ENCODE results near the gene AP1G1. TPM values are rescaled to one million over a fixed set of nuclear protein-coding genes. Genes with fewer than 3 reads are reported as not detected.
A peak's percentile ranks its signal among the peaks of the same experiment; 100 is the strongest.
"Not testable (repeated sequence)": the region's sequence is repeated elsewhere in the genome, so short reads cannot be mapped to it uniquely, and the experiment has no call there.

Gene AP1G1
- total and polyA plus RNA-seq, 2 experiments from 2014 or later = 25.8 to 51.8 TPM

- H3K9me3 ChIP-seq (ENCODE audit: low read depth) = no peaks in the 10 kb centered on the region
- no peak overlapping the region for H3K4me2 ChIP-seq (ENCODE audit: unreplicated experiment)
- 70 to 77% methylated on average over 3 of the region's 3 CpGs for WGBS, 2 experiments (ENCODE audit: low coverage in 1 of 2, low lambda C conversion rate in 2 of 2, missing lambda C conversion rate in 2 of 2)
- in situ Hi-C loops (cut with MboI) = no loop called here
- H3K27ac ChIP-seq = no peak overlapping the region
- no peak for DNase-seq
- H3K27me3 ChIP-seq (replicated peaks; ENCODE audit: insufficient read depth) = no peaks in the 10 kb centered on the region
- H3K4me3 ChIP-seq = no peak overlapping the region
- no peak for TF ChIP-seq EZH2phosphoT487 (IDR thresholded peaks at IDR 0.05; ENCODE audit: insufficient read depth, low read depth)
- TF ChIP-seq EZH2 (IDR thresholded peaks at IDR 0.05; ENCODE audit: insufficient read depth, poor library complexity, severe bottlenecking) = no peak
- no peak overlapping the region for H3K9ac ChIP-seq
- peaks cover 4% of the 10 kb centered on the region for H3K79me2 ChIP-seq (ENCODE audit: insufficient read depth)
- no peaks in the 10 kb centered on the region for H3K9me2 ChIP-seq (ENCODE audit: insufficient read depth)
- peaks cover 29% of the 10 kb centered on the region for H3K36me3 ChIP-seq (ENCODE audit: low read depth)
- H3K4me1 ChIP-seq (ENCODE audit: insufficient read depth) = no peaks in the 10 kb centered on the region
- H2AFZ ChIP-seq = no peak overlapping the region
- peaks cover 10% of the 10 kb centered on the region; the same call in 1 of the 2 replicates for H3F3A ChIP-seq (ENCODE audit: insufficient read depth)
- no peaks in the 10 kb centered on the region for H4K20me1 ChIP-seq (ENCODE audit: insufficient read depth)
Observed at GRCh38 chr16:71687861-71688260, 120.8 kb downstream of the AP1G1 start.

- H2AFZ ChIP-seq; H3K9ac ChIP-seq; H3K79me2 ChIP-seq (ENCODE audit: insufficient read depth); H3K4me2 ChIP-seq (ENCODE audit: unreplicated experiment); H4K20me1 ChIP-seq (ENCODE audit: insufficient read depth); DNase-seq; H3K27me3 ChIP-seq (replicated peaks; ENCODE audit: insufficient read depth); H3K27ac ChIP-seq; H3K9me3 ChIP-seq (ENCODE audit: low read depth); H3K9me2 ChIP-seq (ENCODE audit: insufficient read depth); H3K4me3 ChIP-seq; in situ Hi-C loops (cut with MboI); H3K4me1 ChIP-seq (ENCODE audit: insufficient read depth): not testable (repeated sequence)
- WGBS, 2 experiments (ENCODE audit: low coverage in 1 of 2, low lambda C conversion rate in 2 of 2, missing lambda C conversion rate in 2 of 2) = 97 to 98% methylated on average over 12 of the region's 12 CpGs
- H3K36me3 ChIP-seq (ENCODE audit: low read depth) = peaks cover 39% of the 10 kb centered on the region
- peaks cover 10% of the 10 kb centered on the region; the same call in 1 of the 2 replicates for H3F3A ChIP-seq (ENCODE audit: insufficient read depth)
Observed at GRCh38 chr16:71684280-71684679, 124.4 kb downstream of the AP1G1 start.

DNA sequence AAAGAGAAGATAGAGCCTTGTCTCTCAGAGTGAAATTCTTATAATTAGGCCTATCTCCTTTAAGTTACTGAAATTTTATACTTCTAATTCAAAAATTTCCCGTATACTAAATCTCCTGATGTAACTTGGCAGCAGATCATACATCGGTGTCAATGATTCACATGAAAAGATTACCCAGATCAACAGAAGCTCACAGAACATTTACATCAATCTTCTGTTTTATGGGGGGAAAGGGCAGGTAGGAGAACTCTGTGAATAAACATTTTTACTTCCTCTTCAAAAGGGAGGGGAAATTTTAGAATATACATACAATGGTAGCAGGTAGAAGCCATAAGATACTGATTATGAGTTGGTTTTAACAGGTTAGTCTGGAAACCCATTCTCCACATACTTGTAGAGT, 127.3 kb downstream of the AP1G1 start:
- Histone ChIP-seq H3K9me2 (ENCODE audit: insufficient read depth) (no peaks in the 10 kb centered on the region), H3K4me2 (ENCODE audit: unreplicated experiment) (no peak overlapping the region), H3K27me3 (replicated peaks; ENCODE audit: insufficient read depth) (no peaks in the 10 kb centered on the region), H3K9me3 (ENCODE audit: low read depth) (no peaks in the 10 kb centered on the region), H3K9ac (no peak overlapping the region), H2AFZ (no peak overlapping the region), H3K4me3 (no peak overlapping the region), H3F3A (ENCODE audit: insufficient read depth) (peaks cover under 1% of the 10 kb centered on the region; the same call in 1 of the 2 replicates), H4K20me1 (ENCODE audit: insufficient read depth) (no peaks in the 10 kb centered on the region), H3K36me3 (ENCODE audit: low read depth) (peaks cover 48% of the 10 kb centered on the region), H3K79me2 (ENCODE audit: insufficient read depth) (no peaks in the 10 kb centered on the region), H3K4me1 (ENCODE audit: insufficient read depth) (no peaks in the 10 kb centered on the region), H3K27ac (no peak overlapping the region)
- in situ Hi-C loops (cut with MboI) = no loop called here
- TF ChIP-seq EZH2phosphoT487 (IDR thresholded peaks at IDR 0.05; ENCODE audit: insufficient read depth, low read depth) (no peak), EZH2 (IDR thresholded peaks at IDR 0.05; ENCODE audit: insufficient read depth, poor library complexity, severe bottlenecking) (no peak)
- 94 to 98% methylated on average over 2 of the region's 2 CpGs for WGBS, 2 experiments (ENCODE audit: low coverage in 1 of 2, low lambda C conversion rate in 2 of 2, missing lambda C conversion rate in 2 of 2)
- no peak for DNase-seq

Small RNAs within 50 kb of the gene (small RNA-seq; reads per million reads assigned to genes)
- gene AC010653.3 (ENCODE audit: low read depth, low replicate concordance) (not detected), gene SNORA70D (ENCODE audit: low read depth, low replicate concordance) (not detected), gene SNORD71 (ENCODE audit: low read depth, low replicate concordance) (432 reads per million, percentile 98 among the genes with 10 or more reads in this experiment)

Other genes starting within 250 kb of the AP1G1 start
- gene TAT, start 231.7 kb downstream of the AP1G1 start, total RNA-seq (2014; rRNA removed; shearing (Covaris generic)) = not detected in 2 replicates
- gene TAT, start 231.7 kb downstream of the AP1G1 start, polyA plus RNA-seq (2016; fragmentation: Nextera tagmentation; extraction: Ambion mirVana) = not detected in 2 replicates
- not detected in 2 replicates for gene MARVELD3, start 182.7 kb downstream of the AP1G1 start, total RNA-seq (2014; rRNA removed; shearing (Covaris generic))
- gene MARVELD3, start 182.7 kb downstream of the AP1G1 start, polyA plus RNA-seq (2016; fragmentation: Nextera tagmentation; extraction: Ambion mirVana) = 0.20 TPM in 1 of 2 replicates, not detected in the other
- gene PHLPP2, start 84.1 kb downstream of the AP1G1 start, total RNA-seq (2014; rRNA removed; shearing (Covaris generic)) = 6.3 and 7.1 TPM in 2 replicates
- gene PHLPP2, start 84.1 kb downstream of the AP1G1 start, polyA plus RNA-seq (2016; fragmentation: Nextera tagmentation; extraction: Ambion mirVana) = 2.6 and 2.7 TPM in 2 replicates
- 10.2 and 12.6 TPM in 2 replicates for gene ATXN1L, start 37.1 kb upstream of the AP1G1 start, total RNA-seq (2014; rRNA removed; shearing (Covaris generic))
- gene ATXN1L, start 37.1 kb upstream of the AP1G1 start, polyA plus RNA-seq (2016; fragmentation: Nextera tagmentation; extraction: Ambion mirVana) = 6.2 and 6.8 TPM in 2 replicates
- 17.8 and 21.4 TPM in 2 replicates for gene ZNF821, start 75.3 kb upstream of the AP1G1 start, total RNA-seq (2014; rRNA removed; shearing (Covaris generic))
- 5.7 and 6.3 TPM in 2 replicates for gene ZNF821, start 75.3 kb upstream of the AP1G1 start, polyA plus RNA-seq (2016; fragmentation: Nextera tagmentation; extraction: Ambion mirVana)
- 149 and 175 TPM in 2 replicates for gene IST1, start 86.7 kb upstream of the AP1G1 start, total RNA-seq (2014; rRNA removed; shearing (Covaris generic))
- 102 and 113 TPM in 2 replicates for gene IST1, start 86.7 kb upstream of the AP1G1 start, polyA plus RNA-seq (2016; fragmentation: Nextera tagmentation; extraction: Ambion mirVana)
- not detected in 2 replicates for gene PKD1L3, start 191.6 kb upstream of the AP1G1 start, total RNA-seq (2014; rRNA removed; shearing (Covaris generic))
- gene PKD1L3, start 191.6 kb upstream of the AP1G1 start, polyA plus RNA-seq (2016; fragmentation: Nextera tagmentation; extraction: Ambion mirVana) = not detected in 2 replicates
- gene DHODH, start 199.9 kb upstream of the AP1G1 start, total RNA-seq (2014; rRNA removed; shearing (Covaris generic)) = 2.2 and 8.5 TPM in 2 replicates
- 3.8 and 5.4 TPM in 2 replicates for gene DHODH, start 199.9 kb upstream of the AP1G1 start, polyA plus RNA-seq (2016; fragmentation: Nextera tagmentation; extraction: Ambion mirVana)
- gene HP, start 245.7 kb upstream of the AP1G1 start, total RNA-seq (2014; rRNA removed; shearing (Covaris generic)) = not detected in 2 replicates
- gene HP, start 245.7 kb upstream of the AP1G1 start, polyA plus RNA-seq (2016; fragmentation: Nextera tagmentation; extraction: Ambion mirVana) = not detected in 2 replicates

Data from GM23248 (cell line).